HG03139 (cell line): Measurements from ENCODE around the gene GPR4.
A peak's percentile ranks its signal among the peaks of the same experiment; 100 is the strongest.

Experiments
- ATAC-seq: cut with Tn5 transposase; IDR thresholded peaks from one replicate; pipeline ENCODE4 v1.9.1; 2021; ENCODE audit not compliant: unreplicated experiment

The GPR4 gene

DNA sequence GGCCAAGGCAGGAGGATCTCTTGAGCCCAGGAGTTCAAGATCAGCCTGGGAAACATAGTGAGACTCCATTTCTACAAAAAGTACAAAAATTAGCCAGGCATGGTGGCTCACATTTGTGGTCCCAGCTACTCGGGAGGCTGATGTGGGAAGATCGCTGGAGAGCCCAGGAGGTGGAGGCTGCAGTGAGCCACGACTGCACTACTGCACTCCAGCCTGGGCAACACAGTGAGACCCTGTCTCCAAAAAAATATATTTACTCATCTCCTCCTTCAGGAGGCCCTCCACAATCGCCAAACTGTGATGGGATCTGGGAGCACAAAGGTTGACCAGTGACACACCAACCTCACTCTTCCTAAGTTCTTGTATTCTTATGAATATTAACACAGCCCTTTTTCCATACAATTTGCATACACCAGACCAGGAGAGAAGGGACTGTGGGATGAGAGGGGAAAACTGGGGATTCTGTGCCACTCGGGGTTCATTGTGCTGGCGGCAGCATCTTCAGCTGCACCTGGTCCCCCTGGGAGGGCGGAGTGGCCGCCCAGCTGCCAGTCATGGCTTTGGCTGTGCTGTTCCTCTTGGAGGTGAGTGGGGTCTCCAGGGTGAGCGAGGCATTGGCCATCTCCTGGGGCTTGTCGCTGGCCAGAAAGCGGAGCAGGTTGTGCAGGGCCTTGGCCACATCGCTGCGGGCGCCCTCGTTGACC is 11.6 kb downstream of the GPR4 start:
- ATAC-seq, result no peak

GRCh38 chr19:45589768-45590167 is 12.2 kb downstream of the GPR4 start:
- ATAC-seq, result no peak

DNA sequence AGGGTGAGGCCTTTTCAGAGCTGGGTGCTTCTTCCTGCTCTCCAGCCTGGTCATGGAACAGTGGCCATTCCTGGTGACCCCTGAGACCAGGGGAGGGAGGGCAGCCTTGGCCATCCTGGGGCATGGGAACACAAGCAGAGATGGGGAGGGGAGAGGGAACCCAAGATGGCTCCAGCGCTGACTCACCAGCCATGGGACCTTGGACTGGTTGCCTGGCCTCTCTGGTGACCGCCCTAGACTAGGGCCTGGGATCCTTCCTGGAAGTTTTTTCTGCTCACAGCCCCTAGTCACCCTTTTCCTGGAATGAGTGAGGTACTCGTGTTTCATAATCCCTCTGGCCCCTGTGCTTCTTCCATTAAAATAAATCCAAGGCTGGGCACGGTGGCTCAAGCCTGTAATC is 14.1 kb downstream of the GPR4 start:
- no peak for ATAC-seq

- no peak for ATAC-seq
These were observed 16.8 kb downstream of the GPR4 start for GRCh38 chr19:45585158-45585577.

GRCh38 chr19:45584332-45585157 is 17.5 kb downstream of the GPR4 start, which contains the start of gene OPA3:
Gene OPA3, minus strand, starts transcription at chr19:45584802. Its CDS starts 38 bp downstream, at chr19:45584764.
- ATAC-seq, result peak; percentile 77

DNA sequence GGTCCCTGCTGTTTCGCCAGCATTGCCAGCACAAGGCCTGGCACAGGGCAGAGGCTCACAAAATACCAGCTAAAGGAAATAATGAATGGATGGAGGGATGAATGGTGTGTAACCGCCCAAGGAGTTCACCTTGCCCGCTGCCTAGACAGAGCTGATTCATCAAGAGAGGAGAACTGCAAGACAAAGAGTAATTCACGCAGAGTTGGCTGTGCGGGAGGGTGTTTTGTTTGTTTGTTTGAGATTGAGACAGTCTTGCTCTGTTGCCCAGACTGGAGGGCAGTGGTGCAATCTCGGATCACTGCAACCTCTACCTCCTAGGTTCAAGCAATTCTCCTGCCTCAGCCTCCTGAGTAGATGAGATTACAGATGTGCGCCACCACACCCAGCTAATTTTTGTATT is 20.4 kb downstream of the GPR4 start:
- no peak for ATAC-seq

DNA sequence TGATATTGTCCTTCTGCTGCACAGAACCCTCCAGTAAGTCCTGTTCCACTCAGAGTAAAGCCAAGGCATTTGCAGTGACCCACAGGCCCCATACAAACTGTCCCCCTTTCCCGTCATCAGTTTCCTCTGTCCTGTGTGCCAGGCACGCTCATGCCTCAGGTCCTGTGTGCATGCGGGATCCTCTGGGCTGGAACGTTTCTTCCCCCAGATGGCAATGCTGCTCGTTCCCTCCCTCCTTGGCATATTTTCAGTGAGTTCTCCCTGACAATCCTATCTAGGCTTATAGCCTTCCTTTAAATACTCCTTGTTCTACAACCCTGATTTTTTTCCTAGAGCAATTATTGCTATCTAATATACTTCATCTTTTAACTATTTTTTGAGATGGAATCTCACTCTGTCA is 23.2 kb downstream of the GPR4 start:
- ATAC-seq, result no peak

DNA sequence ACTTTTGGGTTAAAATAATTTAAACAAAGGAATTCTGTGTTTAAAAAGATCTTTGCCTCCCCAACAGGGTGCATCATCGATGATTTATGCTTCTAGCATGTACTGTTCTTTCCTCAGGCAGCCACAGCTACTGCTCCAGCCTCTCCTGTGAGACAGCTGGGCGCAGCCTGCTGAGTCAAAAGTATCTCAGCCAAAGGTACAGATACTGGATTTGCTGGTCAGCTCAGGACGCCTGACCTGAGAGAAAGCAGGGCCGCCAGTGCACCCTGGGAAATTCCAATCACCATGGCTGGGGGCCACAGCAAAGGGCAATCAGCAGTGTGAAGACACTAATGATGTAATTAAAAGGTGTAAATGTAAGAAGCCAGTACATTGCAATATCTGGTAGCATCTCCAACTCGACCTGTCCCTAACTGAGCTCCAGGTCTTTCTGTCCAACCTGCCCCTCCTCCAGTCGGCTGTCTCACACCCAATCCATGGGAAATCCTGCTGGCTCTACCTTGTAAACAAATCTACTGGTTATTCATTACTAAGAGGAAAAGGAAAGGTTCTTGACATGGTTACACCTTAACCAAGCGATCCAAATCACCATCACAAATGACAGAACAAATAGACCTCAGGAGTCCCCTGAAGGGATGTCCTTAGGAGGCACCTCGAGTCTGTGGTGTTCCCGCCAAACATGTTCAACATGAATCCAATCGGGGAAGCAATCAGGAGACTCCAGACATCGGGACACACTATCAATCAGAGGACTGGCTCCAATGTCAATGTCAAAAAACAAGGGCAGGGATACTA is 24.7 kb downstream of the GPR4 start:
- no peak for ATAC-seq

DNA sequence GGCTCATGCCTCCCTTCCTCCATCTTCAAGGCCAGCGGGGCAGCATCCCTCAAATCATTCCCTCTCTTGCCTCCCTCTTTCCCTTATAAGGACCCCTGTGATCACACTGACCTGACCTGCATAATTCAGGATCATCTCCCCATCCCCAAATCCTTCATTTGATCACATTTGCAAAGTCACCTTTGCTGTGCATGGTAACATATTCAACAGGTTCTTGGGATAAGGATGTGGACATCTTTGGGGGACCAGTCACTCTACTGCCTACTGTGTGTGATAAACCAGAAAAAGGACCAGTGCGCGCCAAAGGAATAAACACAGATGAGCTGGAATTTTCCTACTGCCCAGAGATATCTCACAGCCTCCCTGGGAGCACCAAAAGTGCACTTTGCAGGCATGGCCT is 25.3 kb downstream of the GPR4 start:
- no peak for ATAC-seq

GRCh38 chr19:45575216-45575615 is 26.8 kb downstream of the GPR4 start:
- ATAC-seq, result no peak

- no peak for ATAC-seq
These were observed 27.5 kb downstream of the GPR4 start for GRCh38 chr19:45574526-45574925.

- no peak for ATAC-seq
These were observed 30.4 kb downstream of the GPR4 start for GRCh38 chr19:45571457-45572220.

DNA sequence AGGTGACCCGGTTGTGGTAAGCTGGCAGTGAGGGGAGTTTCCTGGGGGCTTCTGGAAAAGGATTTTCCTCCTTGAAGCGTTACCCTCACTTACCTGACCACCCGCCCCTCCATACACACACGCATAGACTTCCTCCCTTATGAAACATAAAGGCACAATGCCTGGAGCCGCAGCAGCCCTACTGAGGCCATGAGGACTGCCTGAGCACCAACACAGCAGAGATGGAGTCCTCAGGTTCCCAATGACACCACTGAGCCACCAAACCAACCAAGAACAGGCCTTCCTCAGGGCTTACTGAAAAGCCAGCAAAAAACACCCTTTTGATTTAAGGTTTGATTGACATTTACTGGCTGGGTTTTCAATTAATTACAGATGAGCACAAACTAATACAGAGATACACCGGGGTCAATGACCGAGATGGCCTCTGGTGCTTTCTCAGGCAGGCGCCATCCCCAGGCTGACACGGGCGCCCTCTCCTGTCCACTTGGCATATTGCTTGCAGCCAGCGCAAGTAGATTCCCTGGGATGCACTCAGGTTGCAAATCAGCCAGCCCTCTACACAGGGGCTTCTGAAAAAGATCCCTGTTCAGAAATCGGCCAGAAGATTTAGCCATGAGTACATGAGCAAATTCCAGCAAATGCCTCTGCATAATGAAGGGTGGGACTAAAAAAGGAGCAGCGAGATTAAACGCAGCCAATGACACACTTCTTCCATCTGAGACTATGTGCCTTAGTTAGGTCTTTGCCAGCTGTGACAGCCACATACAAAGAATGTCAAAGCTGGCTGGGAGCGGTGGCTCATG is 32.2 kb downstream of the GPR4 start:
- no peak for ATAC-seq

DNA sequence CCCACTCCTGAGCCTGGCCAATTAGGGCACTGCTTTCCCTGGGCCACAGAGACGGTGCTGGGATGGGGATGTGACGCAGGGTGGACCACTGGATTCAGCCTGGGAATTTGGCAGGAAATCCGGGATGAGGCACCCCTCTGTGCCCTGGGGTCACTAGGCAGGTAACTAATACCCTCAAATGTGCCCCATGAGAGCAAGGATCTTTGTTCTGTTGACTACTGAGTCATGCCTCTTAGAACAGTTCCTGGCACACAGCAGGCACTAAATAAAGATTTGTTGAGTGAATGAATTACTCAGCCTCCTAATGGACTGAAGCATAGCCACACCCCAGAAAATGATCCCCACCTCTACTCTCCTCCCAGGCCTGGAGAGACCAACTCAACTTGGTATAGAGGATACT is 33.3 kb downstream of the GPR4 start:
- no peak for ATAC-seq

DNA sequence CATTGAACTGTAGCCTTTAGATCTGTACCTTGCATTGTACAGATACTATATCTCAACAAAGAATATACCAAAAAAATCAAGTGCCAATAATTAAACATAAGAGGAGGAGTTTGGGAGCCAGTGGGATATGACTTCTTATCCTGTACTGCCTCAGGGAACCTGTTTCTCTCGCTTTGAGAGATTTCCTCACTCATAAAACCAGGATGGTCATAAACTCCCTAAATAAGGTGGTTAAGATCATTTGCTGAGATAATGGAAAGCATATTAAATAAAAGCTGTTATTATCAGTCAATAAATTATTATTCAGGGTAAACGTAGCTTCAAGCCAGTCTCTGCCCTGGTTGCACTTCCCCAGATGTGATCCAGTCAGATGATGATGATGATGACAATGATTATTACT is 34.4 kb downstream of the GPR4 start:
- ATAC-seq, result no peak

DNA sequence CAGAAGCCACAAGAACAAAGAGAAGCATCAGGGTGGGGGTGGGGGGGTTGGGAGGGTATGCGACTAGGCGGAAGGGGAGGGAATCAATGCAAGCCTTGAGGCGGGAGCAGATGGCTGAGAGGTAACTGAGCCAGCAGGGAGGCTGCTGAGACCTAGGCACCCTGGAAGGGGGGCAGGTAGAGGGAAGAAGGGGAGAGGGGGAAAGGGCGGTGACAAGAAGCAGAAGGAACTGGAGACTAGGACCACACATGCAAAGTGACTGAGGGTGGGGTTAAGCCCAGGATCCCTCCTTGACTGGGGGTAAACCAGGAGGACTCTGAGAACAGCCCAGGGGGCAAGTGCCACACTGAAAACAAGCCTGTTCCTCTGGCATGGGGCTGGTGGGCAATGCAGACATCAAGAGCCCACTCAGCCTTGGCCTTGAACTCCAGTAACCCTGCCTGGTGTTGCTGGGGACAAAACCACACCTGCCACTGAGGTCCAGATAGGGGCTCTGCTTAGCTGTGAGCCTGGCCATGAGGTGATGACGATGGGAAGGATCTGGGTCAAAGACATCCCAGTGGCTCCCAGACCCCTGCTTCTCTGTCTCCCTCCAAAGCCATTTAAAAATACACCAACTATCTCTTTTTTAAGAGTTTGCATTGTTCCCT is 37.8 kb downstream of the GPR4 start:
- no peak for ATAC-seq

DNA sequence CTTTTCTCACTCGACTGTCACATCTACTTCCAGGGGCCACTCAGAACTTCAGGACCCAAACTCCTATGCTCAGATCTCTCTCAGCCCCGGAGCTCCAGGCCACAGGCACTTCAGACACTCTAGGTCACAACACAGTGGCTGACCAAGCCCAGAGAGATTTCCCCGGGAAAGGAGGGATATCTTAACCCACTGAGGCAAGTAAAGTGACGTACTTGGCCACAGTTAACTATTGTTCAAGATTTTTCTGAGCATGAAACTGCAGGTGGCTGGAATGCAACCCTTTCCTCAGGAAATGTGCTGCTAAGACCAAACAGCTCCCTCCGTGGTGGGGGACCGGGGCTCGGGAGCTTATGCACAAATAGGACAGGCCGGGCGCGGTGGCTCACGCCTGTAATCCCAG is 41.3 kb downstream of the GPR4 start:
- ATAC-seq, result no peak

GRCh38 chr19:45560038-45560437 is 42.0 kb downstream of the GPR4 start:
- no peak for ATAC-seq

DNA sequence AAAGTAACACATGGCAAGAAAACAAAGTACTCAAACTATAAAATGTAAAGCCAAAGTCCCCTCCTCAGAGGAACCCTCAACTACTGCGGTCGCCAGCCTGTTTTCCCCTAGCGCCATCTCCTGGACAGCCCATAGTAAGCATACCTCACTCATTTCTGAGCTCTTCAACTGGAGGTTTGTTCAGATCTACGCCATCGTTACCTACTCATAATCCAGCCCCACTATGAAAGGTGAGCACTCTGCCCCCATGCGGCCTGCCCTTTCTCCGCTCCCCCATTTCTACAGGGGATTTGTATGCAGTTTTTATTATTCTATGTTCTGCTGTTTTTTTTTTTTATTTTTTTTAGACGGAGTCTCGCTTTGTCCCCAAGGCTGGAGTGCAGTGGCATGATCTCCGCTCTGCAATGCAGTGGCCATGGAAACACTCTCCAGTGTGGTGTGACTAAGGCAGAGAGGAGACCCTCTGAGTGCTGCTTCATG is 43.6 kb downstream of the GPR4 start:
- ATAC-seq, result no peak
